Amygdala (tissue), 56 donors: ENCODE data around the gene RXFP4.
"Not testable (repeated sequence)": the region's sequence is repeated elsewhere in the genome, so short reads cannot be mapped to it uniquely, and the experiment has no call there.

Experiments
- DNase-seq, 56 donors: peaks; one replicate each; lab custom pipeline; 2025; lab: John Stamatoyannopoulos, UW

Gene RXFP4

GRCh38 chr1:155940993-155941844, at the start of gene RXFP4:
RXFP4 (plus strand) TSS chr1:155941638; CDS start chr1:155941710, 72 bp downstream.
- no peak for DNase-seq

- no peak for DNase-seq
Measured at GRCh38 chr1:155892796-155893195, 48.6 kb upstream of the RXFP4 start.

GRCh38 chr1:155893389-155894142, 47.9 kb upstream of the RXFP4 start:
- no peak for DNase-seq

GRCh38 chr1:155895617-155896016, 45.8 kb upstream of the RXFP4 start:
- DNase-seq: not testable (repeated sequence)

- DNase-seq: not testable (repeated sequence)
Measured at GRCh38 chr1:155896476-155896875, 45.0 kb upstream of the RXFP4 start.

GRCh38 chr1:155897746-155898145, 43.7 kb upstream of the RXFP4 start:
- no peak for DNase-seq

GRCh38 chr1:155898888-155899287, 42.5 kb upstream of the RXFP4 start:
- no peak for DNase-seq

- DNase-seq: no peak
Measured at GRCh38 chr1:155899683-155900082, 41.8 kb upstream of the RXFP4 start.

GRCh38 chr1:155900161-155900560, 41.3 kb upstream of the RXFP4 start:
- DNase-seq: no peak

- DNase-seq: no peak
Measured at GRCh38 chr1:155904261-155904660, 37.2 kb upstream of the RXFP4 start.

- DNase-seq: peak in 4 of 56 donors; percentile 4 to 12 (median 10)
Measured at GRCh38 chr1:155909894-155910293, 31.5 kb upstream of the RXFP4 start.

- peak in 24 of 56 donors; percentile 4 to 60 (median 32) for DNase-seq
Measured at GRCh38 chr1:155910621-155911121, 30.8 kb upstream of the RXFP4 start.

- DNase-seq: peak in 55 of 56 donors; percentile 6 to 91 (median 67)
Measured at GRCh38 chr1:155911156-155912055, 30.0 kb upstream of the RXFP4 start, which contains the start of gene RIT1. RIT1 (minus strand) TSS chr1:155911349; CDS start chr1:155910761, 588 bp downstream.

GRCh38 chr1:155912056-155912536, 29.3 kb upstream of the RXFP4 start:
- DNase-seq: no peak

- DNase-seq: no peak
Measured at GRCh38 chr1:155913969-155914757, 27.3 kb upstream of the RXFP4 start.

- no peak for DNase-seq
Measured at GRCh38 chr1:155918660-155919059, 22.8 kb upstream of the RXFP4 start.

GRCh38 chr1:155919801-155920200, 21.6 kb upstream of the RXFP4 start:
- DNase-seq: no peak

GRCh38 chr1:155920717-155921116, 20.7 kb upstream of the RXFP4 start:
- DNase-seq: no peak

- DNase-seq: no peak
Measured at GRCh38 chr1:155925506-155925905, 15.9 kb upstream of the RXFP4 start.
